Upper lobe of left lung (tissue), 6 donors: ENCODE results near the gene CIC. TPM values are rescaled to one million over a fixed set of nuclear protein-coding genes. Genes with fewer than 3 reads are reported as not detected.
"Not testable (repeated sequence)": the region's sequence is repeated elsewhere in the genome, so short reads cannot be mapped to it uniquely, and the experiment has no call there.

Source experiments
- ATAC-seq, 2 donors: fragments of 200-7000 bp; cut with Tn5 transposase; one replicate each; pipeline ENCODE4 v1.9.1; 2022; ENCODE audit warnings: mild to moderate bottlenecking in 2 of 2, moderate library complexity in 2 of 2; ENCODE audit not compliant: low FRiP score in 2 of 2
- DNase-seq, 2 donors: peaks; one replicate each; pipeline ENCODE4 v3.0.0-alpha.2; 2019 to 2020
- H3K27ac ChIP-seq, 4 donors: fragments of 200-600 bp; sonication (generic); one replicate each; pipeline ENCODE4 v1.5.1; 2016 to 2019
- H3K27me3 ChIP-seq, 4 donors: fragments of 200-600 bp; sonication (generic); one replicate each; pipeline ENCODE4 v1.5.1; 2017 to 2019
- H3K36me3 ChIP-seq, 4 donors: fragments of 200-600 bp; sonication (generic); one replicate each; pipeline ENCODE4 v1.5.1; 2016 to 2019
- H3K4me1 ChIP-seq, 4 donors: fragments of 200-600 bp; sonication (generic); one replicate each; pipeline ENCODE4 v1.5.1; 2018 to 2019
- H3K4me3 ChIP-seq, 4 donors: fragments of 200-600 bp; sonication (generic); one replicate each; pipeline ENCODE4 v1.5.1; 2017 to 2019; ENCODE audit warnings: mild to moderate bottlenecking in 2 of 4, moderate library complexity in 1 of 4
- H3K9me3 ChIP-seq, 4 donors: fragments of 200-600 bp; sonication (generic); one replicate each; pipeline ENCODE4 v1.5.1; 2018 to 2019
- EP300 ChIP-seq, 4 donors: sonication (generic); formaldehyde crosslinking; IDR thresholded peaks; one replicate each; pipeline ENCODE4 v1.5.1; 2017; ENCODE audit warnings: antibody characterized with exemption in 4 of 4, control low read depth in 2 of 4
- POLR2A ChIP-seq, 4 donors: fragments of 450-650 bp; IDR thresholded peaks; one replicate each; pipeline ENCODE4 v1.5.1; 2016 to 2017; ENCODE audit warnings: antibody characterized with exemption in 4 of 4, mild to moderate bottlenecking in 2 of 4
- POLR2AphosphoS5 ChIP-seq, 2 donors: sonication (generic); formaldehyde crosslinking; IDR thresholded peaks; one replicate each; pipeline ENCODE4 v1.5.1; 2017; ENCODE audit warnings: antibody characterized with exemption in 2 of 2
- WGBS, 2 donors: methylation state at CpG; one replicate each; pipeline ENCODE4 v1.1.5; 2017 to 2018; 5-methylcytosine and 5-hydroxymethylcytosine counted together
- total RNA-seq, 6 donors: library from RNA; depleted of rRNA in 4 of 6; stranded (reverse); fragments of >200 nt in 4 of 6; gene quantifications; one replicate each; pipeline versions ENCODE4 v1.1.0 to v1.2.1, GENCODE V29; 2016 to 2021
- TF ChIP-seq, protein P1 (sequence below), 6 experiments: fragments of 450-650 bp in 4 of 6; fragments of 200-600 bp in 2 of 6; sonication (generic) in 2 of 6; IDR thresholded peaks; one replicate each; pipeline ENCODE4 v1.5.1; 2016 to 2019; ENCODE audit warnings: antibody characterized with exemption in 6 of 6
- donor health status: DM: no; HTN: no; CAD: no; lungs with moderate emphysema.
- donor health status: DM: no; HTN: yes; CAD: no; lungs with severe emphysema.

Gene CIC
- total RNA-seq, 6 donors from 2014 or later: 52.6 to 170 (median 77.7) TPM

DNA sequence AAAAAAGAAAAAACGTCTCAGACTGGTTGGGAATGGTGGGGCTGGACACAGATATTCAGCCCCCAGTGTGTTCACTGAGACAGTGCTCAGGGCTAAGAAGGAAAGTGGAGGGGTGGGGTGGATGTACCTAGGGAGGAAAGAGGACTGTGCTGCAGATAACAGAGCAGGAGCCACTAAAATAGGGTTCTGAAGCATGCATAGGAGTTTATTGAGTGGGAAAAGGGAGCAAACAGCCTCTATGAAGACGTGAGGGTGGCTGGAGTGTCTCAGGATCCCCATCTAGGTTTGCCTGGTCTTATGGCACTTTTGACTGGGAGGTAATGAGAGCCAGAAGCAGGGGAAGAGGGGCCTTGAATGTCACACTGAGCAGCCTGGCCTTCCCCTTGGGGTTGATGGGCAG lies 59.8 kb downstream of the CIC start:
- no peak for DNase-seq
- peaks cover 0 to 10% (median 10%) of the 10 kb centered on the region in 4 donors for H3K27me3 ChIP-seq
- TF ChIP-seq EP300 (IDR thresholded peaks at IDR 0.05) (no peak), POLR2A (IDR thresholded peaks at IDR 0.05) (no peak)
- TF ChIP-seq, protein P1, sequence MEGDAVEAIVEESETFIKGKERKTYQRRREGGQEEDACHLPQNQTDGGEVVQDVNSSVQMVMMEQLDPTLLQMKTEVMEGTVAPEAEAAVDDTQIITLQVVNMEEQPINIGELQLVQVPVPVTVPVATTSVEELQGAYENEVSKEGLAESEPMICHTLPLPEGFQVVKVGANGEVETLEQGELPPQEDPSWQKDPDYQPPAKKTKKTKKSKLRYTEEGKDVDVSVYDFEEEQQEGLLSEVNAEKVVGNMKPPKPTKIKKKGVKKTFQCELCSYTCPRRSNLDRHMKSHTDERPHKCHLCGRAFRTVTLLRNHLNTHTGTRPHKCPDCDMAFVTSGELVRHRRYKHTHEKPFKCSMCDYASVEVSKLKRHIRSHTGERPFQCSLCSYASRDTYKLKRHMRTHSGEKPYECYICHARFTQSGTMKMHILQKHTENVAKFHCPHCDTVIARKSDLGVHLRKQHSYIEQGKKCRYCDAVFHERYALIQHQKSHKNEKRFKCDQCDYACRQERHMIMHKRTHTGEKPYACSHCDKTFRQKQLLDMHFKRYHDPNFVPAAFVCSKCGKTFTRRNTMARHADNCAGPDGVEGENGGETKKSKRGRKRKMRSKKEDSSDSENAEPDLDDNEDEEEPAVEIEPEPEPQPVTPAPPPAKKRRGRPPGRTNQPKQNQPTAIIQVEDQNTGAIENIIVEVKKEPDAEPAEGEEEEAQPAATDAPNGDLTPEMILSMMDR (IDR thresholded peaks at IDR 0.05): no peak
- ATAC-seq: no peak
- peaks cover 0 to 5% (median 2%) of the 10 kb centered on the region in 4 donors for H3K36me3 ChIP-seq
- peaks cover 23 to 38% (median 25%) of the 10 kb centered on the region in 4 donors for H3K4me1 ChIP-seq
- H3K4me3 ChIP-seq: no peak overlapping the region
- H3K9me3 ChIP-seq: no peaks in the 10 kb centered on the region
- 88 to 89% methylated on average over 2 of the region's 2 CpGs for WGBS, 2 donors
- H3K27ac ChIP-seq: no peak overlapping the region

DNA sequence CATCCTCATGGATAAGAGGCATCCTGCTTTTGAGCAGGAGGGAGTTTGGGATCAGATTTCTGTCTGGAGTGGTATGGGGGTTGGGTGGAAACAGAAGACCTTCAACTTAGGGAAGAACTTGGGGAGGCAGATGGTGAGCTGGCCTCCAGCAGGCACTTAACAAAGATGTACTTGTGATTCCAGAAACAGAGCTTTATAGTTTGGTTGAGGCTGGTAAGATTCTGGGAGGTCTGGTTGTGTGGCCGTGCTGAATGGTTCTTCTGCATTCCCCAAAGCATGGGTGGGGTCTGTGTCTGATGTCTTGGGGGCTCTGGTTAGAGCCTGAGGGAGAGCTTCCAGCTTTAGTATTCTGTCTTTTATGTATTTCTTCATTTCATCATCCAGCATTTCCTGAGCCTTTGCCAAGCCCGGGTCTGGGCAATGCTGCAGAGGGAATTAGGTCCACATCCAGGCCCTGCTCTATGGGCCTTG lies 61.2 kb downstream of the CIC start:
- H3K4me1 ChIP-seq: peaks cover 11 to 24% (median 14%) of the 10 kb centered on the region in 4 donors
- no peak overlapping the region for H3K27ac ChIP-seq
- H3K27me3 ChIP-seq: no peaks in the 10 kb centered on the region
- ATAC-seq (no peak), DNase-seq (no peak)
- no peak for TF ChIP-seq EP300 (IDR thresholded peaks at IDR 0.05)
- TF ChIP-seq POLR2A (IDR thresholded peaks at IDR 0.05): no peak
- no peak for TF ChIP-seq POLR2AphosphoS5 (IDR thresholded peaks at IDR 0.05)
- TF ChIP-seq, protein P1 (IDR thresholded peaks at IDR 0.05): no peak
- no peaks in the 10 kb centered on the region for H3K9me3 ChIP-seq
- peaks cover 0 to 11% (median 4%) of the 10 kb centered on the region in 4 donors for H3K36me3 ChIP-seq
- 58 to 76% methylated on average over 2 of the region's 2 CpGs for WGBS, 2 donors
- H3K4me3 ChIP-seq: no peak overlapping the region

DNA sequence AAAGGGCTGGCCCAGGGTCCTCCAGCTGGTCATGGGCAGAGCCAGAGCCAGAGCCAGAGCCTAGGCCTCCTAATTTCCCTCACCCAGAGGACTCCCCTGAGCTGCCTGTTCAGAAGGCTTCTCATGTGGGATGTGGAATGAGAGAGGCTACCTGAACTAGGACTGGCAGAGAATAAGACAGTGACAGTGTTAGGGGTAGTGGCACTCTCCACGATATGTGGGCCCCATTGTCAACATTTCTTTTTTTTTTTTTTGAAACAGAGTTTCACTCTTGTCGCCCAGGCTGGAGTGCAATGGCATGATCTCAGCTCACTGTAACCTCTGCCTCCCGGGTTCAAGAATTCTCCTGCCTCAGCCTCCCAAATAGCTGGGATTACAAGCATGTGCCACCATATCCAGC lies 62.3 kb downstream of the CIC start:
- Histone ChIP-seq H3K36me3 (peaks cover 0 to 20% (median 6%) of the 10 kb centered on the region in 4 donors), H3K4me1 (peaks cover 6 to 19% (median 11%) of the 10 kb centered on the region in 4 donors)
- WGBS, 2 donors: 75 to 88% methylated on average over 3 of the region's 3 CpGs
- DNase-seq, H3K27me3 ChIP-seq, H3K4me3 ChIP-seq, H3K9me3 ChIP-seq, ATAC-seq, H3K27ac ChIP-seq: not testable (repeated sequence)

DNA sequence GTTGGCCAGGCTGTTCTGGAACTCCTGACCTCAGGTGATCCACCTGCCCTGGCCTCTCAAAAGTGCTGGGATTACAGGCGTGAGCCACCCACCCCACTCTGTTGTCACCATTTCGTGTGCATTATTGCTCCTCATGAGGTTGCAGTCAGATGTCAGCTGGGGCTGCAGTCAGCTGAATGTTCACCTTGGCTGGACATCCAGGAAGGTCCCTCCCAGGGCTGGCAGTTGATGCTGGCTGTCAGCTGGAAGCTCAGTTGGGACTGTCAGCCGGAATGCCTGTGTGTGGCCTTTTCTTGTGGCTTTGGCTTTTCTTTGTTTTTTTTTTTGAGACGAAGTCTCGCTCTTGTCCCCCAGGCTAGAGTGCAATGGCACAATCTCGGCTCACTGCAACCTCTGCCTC lies 63.0 kb downstream of the CIC start:
- no peak for ATAC-seq

DNA sequence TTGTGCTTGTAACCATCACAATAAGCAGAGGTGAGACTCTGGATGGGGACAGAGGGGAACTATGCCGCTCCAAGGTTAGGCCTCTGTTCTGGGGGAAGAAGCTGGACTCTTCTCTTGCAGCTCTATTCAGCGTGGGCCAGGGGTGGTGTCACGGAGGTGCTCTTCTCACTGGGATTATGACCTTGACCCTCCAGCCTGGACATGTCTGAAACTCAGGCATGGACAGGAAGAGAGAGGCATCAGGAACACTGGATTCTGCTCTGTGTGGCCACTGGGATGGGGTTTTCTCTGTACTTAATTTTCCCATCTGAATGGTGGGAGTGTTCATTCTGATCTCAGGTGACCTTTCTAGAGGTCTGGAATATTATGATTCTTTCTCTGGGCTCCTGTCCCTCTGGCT lies 64.0 kb downstream of the CIC start:
- TF ChIP-seq POLR2A (IDR thresholded peaks at IDR 0.05) (no peak), EP300 (IDR thresholded peaks at IDR 0.05) (no peak), POLR2AphosphoS5 (IDR thresholded peaks at IDR 0.05) (no peak)
- TF ChIP-seq, protein P1 (IDR thresholded peaks at IDR 0.05): no peak
- Histone ChIP-seq H3K27me3 (no peaks in the 10 kb centered on the region), H3K9me3 (no peaks in the 10 kb centered on the region), H3K4me3 (no peak overlapping the region), H3K27ac (no peak overlapping the region), H3K4me1 (peaks cover 0 to 3% (median 0%) of the 10 kb centered on the region in 4 donors), H3K36me3 (peaks cover 0 to 29% (median 12%) of the 10 kb centered on the region in 4 donors)
- WGBS, 2 donors: 94 to 100% methylated on average over 2 to 3 of the region's 3 CpGs
- DNase-seq (no peak), ATAC-seq (no peak)

More for the DNA sequence above, 63.0 kb downstream of the CIC start:
- Histone ChIP-seq H3K36me3 (peaks cover 0 to 27% (median 11%) of the 10 kb centered on the region in 4 donors), H3K27ac (no peak overlapping the region), H3K4me1 (peaks cover 0 to 12% (median 5%) of the 10 kb centered on the region in 4 donors), H3K27me3 (no peaks in the 10 kb centered on the region), H3K4me3 (no peak overlapping the region), H3K9me3 (no peaks in the 10 kb centered on the region)
- no peak for DNase-seq
- 88 to 95% methylated on average over 5 to 6 of the region's 6 CpGs for WGBS, 2 donors
- no peak for TF ChIP-seq EP300 (IDR thresholded peaks at IDR 0.05)
- no peak for TF ChIP-seq POLR2A (IDR thresholded peaks at IDR 0.05)
- TF ChIP-seq, protein P1 (IDR thresholded peaks at IDR 0.05): no peak
- TF ChIP-seq POLR2AphosphoS5 (IDR thresholded peaks at IDR 0.05): no peak
